ENCODE data around the gene COLEC12.

Gene COLEC12

GRCh38 chr18:500632-501405, at the start of gene COLEC12:
Gene COLEC12, minus strand, starts transcription at chr18:500701. Its CDS starts 187 bp downstream, at chr18:500514.
- DNase-seq (ENCODE audit: low spot score) = no peak

- DNase-seq (ENCODE audit: low spot score) = no peak
Observed at GRCh38 chr18:549967-550366, 49.5 kb upstream of the COLEC12 start.

DNA sequence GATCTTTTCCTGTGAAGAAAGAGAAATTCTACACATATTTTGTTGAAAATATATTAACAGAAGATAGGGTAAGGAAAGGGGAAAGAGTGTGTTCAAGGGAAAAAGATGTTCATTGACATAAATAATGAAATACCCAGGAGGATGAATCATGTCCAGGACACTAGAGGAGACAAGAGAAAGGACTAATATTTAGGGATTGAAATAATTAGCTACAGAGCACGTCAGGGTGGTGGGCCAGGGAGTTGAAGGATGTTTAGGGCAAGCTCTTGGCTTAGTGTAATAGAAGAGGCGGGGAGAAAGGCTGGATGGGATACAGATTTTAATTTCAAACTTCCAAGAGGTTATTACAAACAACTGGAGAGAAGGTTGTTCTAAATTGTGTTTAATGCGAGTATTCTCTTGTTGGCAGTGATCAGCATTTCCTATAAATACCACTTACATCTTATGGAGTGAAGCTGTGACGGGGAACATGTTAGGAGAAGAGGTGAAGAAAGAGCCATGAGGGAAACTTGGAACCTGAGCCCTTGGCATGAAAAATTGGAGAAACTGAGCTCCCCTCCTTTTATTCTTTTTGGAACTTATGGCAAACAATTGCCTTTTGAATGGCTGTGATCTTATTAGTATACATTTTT, 43.1 kb upstream of the COLEC12 start:
- no peak for DNase-seq (ENCODE audit: low spot score)

DNA sequence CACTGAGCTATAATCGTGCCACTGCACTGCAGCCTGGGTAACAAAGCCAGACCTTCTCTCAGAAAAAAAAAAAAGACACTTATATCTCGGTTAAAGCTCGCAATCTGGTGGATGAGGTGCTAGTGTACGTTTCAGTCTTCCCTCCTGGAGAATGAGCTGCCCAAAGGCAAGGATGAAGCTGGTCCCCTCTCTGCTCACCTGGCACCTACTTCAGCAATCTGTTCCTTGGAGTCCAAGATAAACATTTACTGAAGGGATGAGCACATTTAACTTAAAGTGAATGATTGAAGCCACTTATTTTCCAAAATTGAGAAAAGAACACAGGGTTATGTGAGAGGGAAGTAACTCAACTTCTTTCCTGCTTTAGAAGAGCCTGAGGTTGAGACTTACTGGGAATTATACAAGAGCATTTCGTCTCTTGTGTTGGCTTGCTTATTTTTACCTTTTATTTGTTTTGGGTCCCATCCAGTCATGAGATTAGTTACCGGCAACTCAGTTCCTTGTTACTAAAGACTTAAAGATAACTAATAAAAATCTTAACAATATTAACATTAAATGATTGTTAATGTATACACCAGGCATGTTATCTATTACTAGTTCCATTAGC, 33.6 kb upstream of the COLEC12 start:
- DNase-seq (ENCODE audit: low spot score) = no peak

DNA sequence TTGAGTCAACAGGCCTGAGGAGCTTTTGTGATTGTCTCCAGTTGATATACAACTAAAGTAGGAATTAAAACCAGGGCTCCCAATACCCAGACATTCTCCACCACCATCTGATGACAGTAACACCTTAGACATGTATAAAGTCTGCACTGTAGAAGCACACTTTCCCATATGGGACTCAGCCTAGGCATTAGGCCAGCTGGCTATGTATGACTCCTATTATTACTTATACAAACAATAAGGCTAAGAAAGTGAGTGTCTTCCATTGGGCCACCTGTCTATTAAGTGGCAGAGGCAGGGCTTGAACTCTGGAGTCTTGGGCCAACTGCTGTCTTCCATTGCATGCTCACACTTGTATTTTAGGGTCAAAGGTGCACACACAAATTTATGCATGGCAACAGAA, 32.1 kb upstream of the COLEC12 start:
- DNase-seq (ENCODE audit: low spot score) = no peak

GRCh38 chr18:532018-532417, 31.5 kb upstream of the COLEC12 start:
- DNase-seq (ENCODE audit: low spot score) = no peak

DNA sequence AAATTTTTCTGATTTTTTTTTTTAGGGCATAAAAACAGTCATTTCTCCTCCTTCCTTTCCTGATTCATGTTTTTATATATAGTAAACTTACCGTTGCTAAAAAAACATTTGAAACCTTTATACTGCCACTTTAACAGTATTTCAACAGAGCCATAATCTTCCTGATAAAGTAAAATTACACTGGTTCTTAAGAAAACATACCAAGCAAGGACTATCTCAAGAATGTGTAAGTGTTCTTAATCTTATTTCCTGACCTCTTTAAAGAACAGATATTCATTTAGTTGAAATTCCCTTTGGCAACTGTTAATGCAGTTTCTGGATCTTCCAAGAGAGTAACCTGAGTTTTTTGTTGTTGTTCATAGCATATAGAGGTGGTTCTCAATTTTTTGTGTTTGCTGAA, 26.6 kb upstream of the COLEC12 start:
- DNase-seq (ENCODE audit: low spot score) = no peak

GRCh38 chr18:526681-527080, 26.2 kb upstream of the COLEC12 start:
- DNase-seq (ENCODE audit: low spot score) = no peak

- DNase-seq (ENCODE audit: low spot score) = no peak
Observed at GRCh38 chr18:525036-525797, 24.7 kb upstream of the COLEC12 start.

- DNase-seq (ENCODE audit: low spot score) = no peak
Observed at GRCh38 chr18:524466-524865, 24.0 kb upstream of the COLEC12 start.

- no peak for DNase-seq (ENCODE audit: low spot score)
Observed at GRCh38 chr18:523561-523960, 23.1 kb upstream of the COLEC12 start.

DNA sequence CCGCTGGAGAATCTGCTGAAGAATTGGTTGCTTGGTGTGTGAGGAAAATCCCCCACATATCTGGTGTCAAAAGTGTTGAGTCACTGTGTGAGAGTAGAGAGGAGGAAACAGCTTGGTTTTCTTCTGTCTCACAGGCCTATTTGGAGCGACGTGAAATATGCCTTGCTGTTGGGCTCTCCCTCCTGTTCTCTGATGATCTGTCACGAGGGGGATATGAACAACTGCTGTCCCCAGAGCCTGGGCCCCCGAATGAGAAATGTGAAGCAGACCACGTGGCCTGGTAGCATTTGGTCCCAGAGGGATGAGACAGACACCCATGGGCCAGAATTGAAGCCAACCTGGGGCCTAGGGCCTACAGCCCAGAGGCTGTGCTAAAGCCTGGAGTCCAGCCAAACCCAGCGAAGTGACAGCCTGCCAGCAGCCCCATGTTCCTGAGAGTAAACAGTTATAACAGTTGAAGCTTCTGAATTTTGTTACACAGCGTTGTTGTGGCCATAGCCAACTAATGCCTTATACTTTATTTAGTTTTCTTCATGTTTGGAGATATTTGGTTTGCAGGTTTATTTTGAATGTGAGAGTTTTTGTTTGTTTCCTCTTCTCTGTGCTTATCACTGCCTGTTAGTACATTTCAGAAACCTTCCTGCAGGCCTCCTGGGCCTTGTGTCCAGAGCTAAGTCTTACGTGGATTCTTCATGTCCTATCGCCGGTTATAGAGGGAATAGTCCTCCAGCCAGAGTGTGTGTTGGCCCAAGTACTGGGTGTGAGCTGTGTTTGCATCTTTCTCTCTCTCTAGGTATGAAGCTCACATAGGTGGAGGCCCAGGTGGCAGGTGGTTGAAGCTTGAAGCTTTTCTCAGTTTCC, 18.7 kb upstream of the COLEC12 start:
- DNase-seq (ENCODE audit: low spot score) = no peak

DNA sequence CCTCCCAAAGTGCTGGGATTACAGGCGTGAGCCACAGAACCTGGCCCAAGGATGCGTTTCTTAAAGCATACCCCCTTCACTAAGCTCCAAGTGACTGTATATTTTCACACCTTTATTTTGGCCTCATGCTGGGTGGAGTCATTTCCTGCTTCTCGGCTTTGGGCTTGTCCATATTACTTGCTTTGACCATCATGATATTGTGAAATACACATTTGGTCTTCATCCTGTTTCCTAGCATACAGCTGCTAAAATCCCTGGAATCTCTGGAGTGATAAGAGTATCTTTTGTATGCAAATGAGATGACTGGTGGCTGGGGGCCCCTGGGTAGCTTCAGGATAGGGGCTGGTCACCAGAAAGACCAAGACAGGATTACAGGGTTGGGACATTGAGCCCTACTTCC, 17.6 kb upstream of the COLEC12 start:
- no peak for DNase-seq (ENCODE audit: low spot score)

- DNase-seq (ENCODE audit: low spot score) = no peak
Observed at GRCh38 chr18:515838-516237, 15.3 kb upstream of the COLEC12 start.

- no peak for DNase-seq (ENCODE audit: low spot score)
Observed at GRCh38 chr18:515156-515815, 14.8 kb upstream of the COLEC12 start.

- DNase-seq (ENCODE audit: low spot score) = no peak
Observed at GRCh38 chr18:513826-514530, 13.5 kb upstream of the COLEC12 start.

DNA sequence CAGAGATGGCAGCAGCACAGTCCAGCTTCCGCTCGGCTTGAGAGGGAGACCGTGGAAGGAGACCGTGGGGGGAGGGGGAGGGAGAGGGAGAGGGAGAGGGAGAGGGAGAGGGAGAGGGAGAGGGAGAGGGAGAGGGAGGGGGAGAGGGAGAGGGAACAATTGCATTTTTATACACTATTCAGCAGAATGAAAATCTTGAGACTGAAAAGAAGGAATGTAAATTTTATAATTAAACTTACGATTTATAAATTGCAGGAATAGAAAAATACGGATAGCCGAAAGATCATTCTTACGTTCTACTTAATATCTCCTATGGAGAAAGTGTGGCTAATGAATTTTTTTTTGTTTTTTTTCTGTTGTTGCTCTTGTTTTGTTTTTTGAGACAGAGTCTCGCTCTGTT, 12.5 kb upstream of the COLEC12 start:
- DNase-seq (ENCODE audit: low spot score) = no peak

GRCh38 chr18:508835-509234, 8.3 kb upstream of the COLEC12 start:
- no peak for DNase-seq (ENCODE audit: low spot score)

GRCh38 chr18:507636-508035, 7.1 kb upstream of the COLEC12 start:
- DNase-seq (ENCODE audit: low spot score) = no peak

GRCh38 chr18:506801-507200, 6.3 kb upstream of the COLEC12 start:
- DNase-seq (ENCODE audit: low spot score) = no peak

GRCh38 chr18:506264-506663, 5.8 kb upstream of the COLEC12 start:
- no peak for DNase-seq (ENCODE audit: low spot score)
